ENCODE results near the gene SIPA1L2.

Gene SIPA1L2

GRCh38 chr1:232598133-232598532 is 31.8 kb downstream of the SIPA1L2 start:
- no peak overlapping the region for H3K4me3 ChIP-seq (ENCODE audit: low read depth, low read length)
- TF ChIP-seq, protein P1, sequence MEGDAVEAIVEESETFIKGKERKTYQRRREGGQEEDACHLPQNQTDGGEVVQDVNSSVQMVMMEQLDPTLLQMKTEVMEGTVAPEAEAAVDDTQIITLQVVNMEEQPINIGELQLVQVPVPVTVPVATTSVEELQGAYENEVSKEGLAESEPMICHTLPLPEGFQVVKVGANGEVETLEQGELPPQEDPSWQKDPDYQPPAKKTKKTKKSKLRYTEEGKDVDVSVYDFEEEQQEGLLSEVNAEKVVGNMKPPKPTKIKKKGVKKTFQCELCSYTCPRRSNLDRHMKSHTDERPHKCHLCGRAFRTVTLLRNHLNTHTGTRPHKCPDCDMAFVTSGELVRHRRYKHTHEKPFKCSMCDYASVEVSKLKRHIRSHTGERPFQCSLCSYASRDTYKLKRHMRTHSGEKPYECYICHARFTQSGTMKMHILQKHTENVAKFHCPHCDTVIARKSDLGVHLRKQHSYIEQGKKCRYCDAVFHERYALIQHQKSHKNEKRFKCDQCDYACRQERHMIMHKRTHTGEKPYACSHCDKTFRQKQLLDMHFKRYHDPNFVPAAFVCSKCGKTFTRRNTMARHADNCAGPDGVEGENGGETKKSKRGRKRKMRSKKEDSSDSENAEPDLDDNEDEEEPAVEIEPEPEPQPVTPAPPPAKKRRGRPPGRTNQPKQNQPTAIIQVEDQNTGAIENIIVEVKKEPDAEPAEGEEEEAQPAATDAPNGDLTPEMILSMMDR (conservative IDR thresholded peaks at IDR 0.05; ENCODE audit: low read depth, low read length): no peak
- no peak for DNase-seq (ENCODE audit: low read depth)

GRCh38 chr1:232597721-232598120 is 32.2 kb downstream of the SIPA1L2 start:
- TF ChIP-seq, protein P1 (conservative IDR thresholded peaks at IDR 0.05; ENCODE audit: low read depth, low read length): no peak
- no peak overlapping the region for H3K4me3 ChIP-seq (ENCODE audit: low read depth, low read length)
- DNase-seq (ENCODE audit: low read depth): no peak

DNA sequence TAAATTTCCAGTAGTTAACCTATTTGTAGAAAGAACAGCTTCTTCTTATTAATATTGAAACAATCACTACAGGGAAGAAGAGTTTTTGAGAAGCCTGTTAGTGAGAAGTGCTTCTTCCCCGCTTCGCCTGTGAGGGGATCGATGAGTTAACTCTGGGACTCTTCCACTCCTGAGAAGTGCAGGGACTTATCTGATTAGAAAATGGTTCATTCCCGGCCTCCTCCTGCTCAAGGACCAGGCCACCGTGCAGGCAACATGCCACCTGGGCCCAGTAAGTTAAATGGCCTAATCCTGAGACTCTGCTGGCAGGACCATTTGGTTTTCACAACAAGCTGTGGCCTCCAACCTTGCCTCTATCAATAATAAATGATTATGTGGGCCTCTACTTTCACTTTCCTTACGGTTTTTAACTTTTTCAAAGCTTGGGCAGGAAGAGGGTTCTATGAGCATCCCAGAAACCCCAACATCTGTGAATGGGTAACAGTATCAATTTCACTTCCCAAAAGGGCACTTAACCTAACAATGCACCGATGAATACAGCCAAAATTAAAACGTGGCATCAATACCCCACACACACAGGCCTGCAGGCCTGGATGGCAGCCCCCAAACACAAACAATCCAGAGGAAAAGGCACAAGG is 33.1 kb downstream of the SIPA1L2 start:
- no peak for DNase-seq (ENCODE audit: low read depth)
- TF ChIP-seq, protein P1 (conservative IDR thresholded peaks at IDR 0.05; ENCODE audit: low read depth, low read length): no peak
- H3K4me3 ChIP-seq (ENCODE audit: low read depth, low read length): no peak overlapping the region

- no peak for DNase-seq (ENCODE audit: low read depth)
- TF ChIP-seq, protein P1 (conservative IDR thresholded peaks at IDR 0.05; ENCODE audit: low read depth, low read length): no peak
- no peak overlapping the region for H3K4me3 ChIP-seq (ENCODE audit: low read depth, low read length)
These were observed 34.9 kb downstream of the SIPA1L2 start for GRCh38 chr1:232594768-232595698.

DNA sequence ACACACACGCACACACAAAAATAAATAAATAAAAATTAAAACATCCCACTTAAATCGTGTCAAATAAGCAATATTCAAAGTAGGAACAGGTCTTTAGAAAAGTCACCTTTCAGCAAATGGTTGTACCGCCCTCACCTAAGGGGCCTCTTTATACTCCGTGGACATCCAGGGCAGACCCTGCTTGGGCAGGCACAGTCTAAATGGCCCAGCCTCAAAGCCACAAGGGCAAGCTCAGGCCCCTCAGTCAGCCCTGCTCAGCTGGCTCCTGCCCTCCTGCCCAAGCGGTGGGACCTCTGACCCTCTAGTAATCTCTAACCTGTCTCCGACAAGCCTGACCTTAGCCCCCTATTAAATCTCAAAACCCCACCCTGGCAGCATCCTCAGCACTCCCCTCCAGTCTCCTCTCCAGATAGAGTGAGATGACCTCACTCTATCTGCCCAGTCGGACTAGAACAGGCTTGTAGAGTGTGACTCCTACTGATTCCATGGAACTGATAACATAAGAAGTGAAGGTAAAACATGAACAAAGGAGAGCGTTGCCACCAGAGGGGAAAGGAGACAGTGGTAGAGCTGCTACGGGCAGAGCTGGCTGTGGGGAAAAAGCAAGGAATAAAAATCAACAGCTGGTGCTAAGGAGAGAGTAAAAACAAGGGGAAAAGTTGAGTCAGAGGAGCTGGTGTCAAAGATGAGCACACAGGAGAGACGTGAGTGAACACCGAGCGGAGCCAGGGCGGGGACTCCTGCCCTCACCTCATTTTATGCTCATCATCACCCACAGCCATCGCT is 36.0 kb downstream of the SIPA1L2 start:
- DNase-seq (ENCODE audit: low read depth): no peak
- TF ChIP-seq, protein P1 (conservative IDR thresholded peaks at IDR 0.05; ENCODE audit: low read depth, low read length): no peak
- no peak overlapping the region for H3K4me3 ChIP-seq (ENCODE audit: low read depth, low read length)

- TF ChIP-seq, protein P1 (conservative IDR thresholded peaks at IDR 0.05; ENCODE audit: low read depth, low read length): no peak
- no peak for DNase-seq (ENCODE audit: low read depth)
- no peak overlapping the region for H3K4me3 ChIP-seq (ENCODE audit: low read depth, low read length)
These were observed 38.6 kb downstream of the SIPA1L2 start for GRCh38 chr1:232591344-232591743.

Measured in choroid plexus epithelial cell (primary cell).